H1 (cell line): ENCODE measurements around the gene ZNF680. TPM values are rescaled to one million over a fixed set of nuclear protein-coding genes. Genes with fewer than 3 reads are reported as not detected.

Source experiments
- CTCF ChIA-PET: fragments of 300-600 bp; sonication (Branson Sonifier 250); formaldehyde crosslinking; loops from one replicate; lab custom pipeline; 2021; ENCODE audit not compliant: partially characterized antibody; lab: Charles Lee
- POLR2A ChIA-PET: fragments of 300-600 bp; sonication (Branson Sonifier 250); formaldehyde crosslinking; loops from one replicate; lab custom pipeline; 2021; ENCODE audit warnings: inconsistent platforms; ENCODE audit not compliant: partially characterized antibody; lab: Charles Lee
- DNase-seq, 2 experiments: peaks; one replicate each; pipeline versions ENCODE4 v3.0.0 to v3.0.0-alpha.2; 2010 to 2022; ENCODE audit warnings: low spot score in 2 of 2, low read depth in 1 of 2, mixed read lengths in 1 of 2
- FAIRE-seq: peaks from 2 replicates; lab custom pipeline; 2011; peaks lifted over from hg19 to GRCh38; lab: Jason Lieb, UNC
- H2AFZ ChIP-seq: 2 replicates; pipeline ENCODE4 v1.8.1; 2012; ENCODE audit warnings: low read length, inconsistent platforms
- H2AK5ac ChIP-seq: 2 replicates; pipeline ENCODE4 v1.6.1; 2013; ENCODE audit warnings: low read depth, low read length
- H2BK120ac ChIP-seq: replicated peaks from 2 replicates; pipeline ENCODE3; 2013; ENCODE audit warnings: low read depth, low read length, inconsistent platforms
- H2BK12ac ChIP-seq: 2 replicates; pipeline ENCODE4 v1.6.1; 2013; ENCODE audit warnings: low read depth, low read length
- H2BK15ac ChIP-seq: 2 replicates; pipeline ENCODE4 v1.6.1; 2013; ENCODE audit warnings: low read length
- H2BK20ac ChIP-seq: 2 replicates; pipeline ENCODE4 v1.6.1; 2013; ENCODE audit warnings: low read length
- H2BK5ac ChIP-seq: 2 replicates; pipeline ENCODE4 v1.6.1; 2013; ENCODE audit warnings: low read depth, low read length
- H3K14ac ChIP-seq: 2 replicates; pipeline ENCODE4 v1.6.1; 2013; ENCODE audit warnings: inconsistent platforms; ENCODE audit not compliant: insufficient read length
- H3K18ac ChIP-seq: 2 replicates; pipeline ENCODE4 v1.6.1; 2013; ENCODE audit warnings: low read length; ENCODE audit errors: extremely low read depth
- H3K23ac ChIP-seq: 2 replicates; pipeline ENCODE4 v1.6.1; 2013; ENCODE audit warnings: inconsistent platforms; ENCODE audit not compliant: insufficient read length
- H3K23me2 ChIP-seq: 2 replicates; pipeline ENCODE4 v1.6.1; 2013; ENCODE audit warnings: low read depth, low read length
- H3K27ac ChIP-seq: 2 replicates; pipeline ENCODE4 v1.6.1; 2011; ENCODE audit warnings: low read depth, low read length, inconsistent platforms
- H3K27me3 ChIP-seq, 4 experiments: replicated peaks in 1 of 4; 1 replicate in 1 of 4; 2 replicates in 3 of 4; pipeline versions ENCODE4 v1.6.1 to v1.8.1; 2011 to 2013; ENCODE audit warnings: low read length in 3 of 4, mild to moderate bottlenecking in 3 of 4, inconsistent platforms in 2 of 4, mixed read lengths in 2 of 4, moderate library complexity in 1 of 4; ENCODE audit not compliant: control insufficient read depth in 3 of 4, insufficient read depth in 3 of 4; ENCODE audit errors: extremely low read depth in 1 of 4
- H3K36me3 ChIP-seq, 4 experiments: 2 replicates each; pipeline versions ENCODE4 v1.6.1 to v1.8.1; 2011 to 2013; ENCODE audit warnings: mild to moderate bottlenecking in 4 of 4, low read length in 3 of 4, moderate library complexity in 2 of 4, control low read depth in 1 of 4, inconsistent platforms in 1 of 4; ENCODE audit not compliant: insufficient read depth in 4 of 4, control insufficient read depth in 2 of 4
- H3K4ac ChIP-seq: replicated peaks from 2 replicates; pipeline ENCODE3; 2013; ENCODE audit warnings: low read length, low read depth, mixed read lengths, inconsistent platforms; ENCODE audit not compliant: insufficient read length
- H3K4me1 ChIP-seq, 4 experiments: replicated peaks in 1 of 4; 1 replicate in 1 of 4; 2 replicates in 3 of 4; pipeline versions ENCODE4 v1.6.1 to v1.8.1; 2011 to 2013; ENCODE audit warnings: low read length in 3 of 4, inconsistent platforms in 2 of 4, mixed read lengths in 1 of 4; ENCODE audit not compliant: insufficient read depth in 4 of 4, control insufficient read depth in 3 of 4
- H3K4me2 ChIP-seq, 2 experiments: 2 replicates each; pipeline versions ENCODE4 v1.6.1 to v1.8.1; 2011 to 2013; ENCODE audit warnings: low read depth in 2 of 2, low read length in 2 of 2, control low read depth in 1 of 2, inconsistent platforms in 1 of 2, mild to moderate bottlenecking in 1 of 2; ENCODE audit not compliant: insufficient read depth in 1 of 2
- H3K4me3 ChIP-seq, 4 experiments: fragments of 200-600, 300-600 bp in 1 of 4; sonication (generic), shearing (Covaris generic), sonication (Bioruptor Twin) in 1 of 4; 2 replicates each; pipeline versions ENCODE4 v1.5.1 to v1.8.1; 2011 to 2016; ENCODE audit warnings: low read length in 4 of 4, low read depth in 3 of 4, control low read depth in 2 of 4, inconsistent platforms in 2 of 4, mild to moderate bottlenecking in 2 of 4, mixed read lengths in 1 of 4, moderate library complexity in 1 of 4; ENCODE audit not compliant: insufficient read depth in 2 of 4; ENCODE audit errors: extremely low read depth in 1 of 4
- H3K56ac ChIP-seq: replicated peaks from 2 replicates; pipeline ENCODE3; 2013; ENCODE audit warnings: low read depth, mild to moderate bottlenecking, mixed read lengths, low read length, inconsistent platforms; ENCODE audit not compliant: insufficient read length
- H3K79me1 ChIP-seq: 2 replicates; pipeline ENCODE4 v1.6.1; 2013; ENCODE audit warnings: low read depth, low read length, control low read depth
- H3K79me2 ChIP-seq, 2 experiments: 2 replicates each; pipeline versions ENCODE4 v1.6.1 to v1.8.1; 2012 to 2013; ENCODE audit warnings: low read length in 2 of 2, mild to moderate bottlenecking in 2 of 2, inconsistent platforms in 1 of 2; ENCODE audit not compliant: insufficient read depth in 2 of 2, control insufficient read depth in 1 of 2
- H3K9ac ChIP-seq, 4 experiments: replicated peaks in 1 of 4; 1 replicate in 1 of 4; 2 replicates in 3 of 4; pipeline versions ENCODE4 v1.6.1 to v1.8.1; 2011 to 2013; ENCODE audit warnings: low read depth in 3 of 4, low read length in 3 of 4, control low read depth in 2 of 4, mild to moderate bottlenecking in 2 of 4, moderate library complexity in 2 of 4, inconsistent platforms in 1 of 4; ENCODE audit errors: extremely low read depth in 1 of 4
- H3K9me3 ChIP-seq, 2 experiments: 2 replicates each; pipeline versions ENCODE4 v1.6.1 to v1.8.1; 2012 to 2013; ENCODE audit warnings: mild to moderate bottlenecking in 2 of 2, moderate library complexity in 2 of 2, control low read depth in 1 of 2, inconsistent platforms in 1 of 2, low read depth in 1 of 2, low read length in 1 of 2, mixed read lengths in 1 of 2; ENCODE audit not compliant: insufficient read depth in 2 of 2
- H4K20me1 ChIP-seq, 2 experiments: replicated peaks in 1 of 2; 2 replicates each; pipeline versions ENCODE3 to v1.8.1; 2011 to 2013; ENCODE audit warnings: inconsistent platforms in 2 of 2, low read length in 2 of 2, mild to moderate bottlenecking in 1 of 2; ENCODE audit not compliant: insufficient read depth in 2 of 2, control insufficient read depth in 1 of 2
- H4K5ac ChIP-seq: 2 replicates; pipeline ENCODE4 v1.6.1; 2013; ENCODE audit warnings: low read length, low read depth, mixed read lengths, inconsistent platforms; ENCODE audit not compliant: insufficient read length
- H4K8ac ChIP-seq: 2 replicates; pipeline ENCODE4 v1.8.0; 2013; ENCODE audit warnings: mild to moderate bottlenecking, moderate library complexity, low read length, inconsistent platforms; ENCODE audit not compliant: insufficient read depth; ENCODE audit errors: extremely low read depth
- H4K91ac ChIP-seq: replicated peaks from 2 replicates; pipeline ENCODE3; 2013; ENCODE audit warnings: low read length, mixed read lengths, inconsistent platforms; ENCODE audit not compliant: insufficient read length
- ASH2L ChIP-seq: fragments of 200-600, 300-600 bp; sonication (generic); IDR thresholded peaks from one replicate; pipeline ENCODE4 v1.7.1; 2017; ENCODE audit warnings: low read length
- CBX5 ChIP-seq: fragments of 300-800, 300-1000 bp; sonication (generic); IDR thresholded peaks from 2 replicates; pipeline ENCODE4 v1.7.1; 2016; ENCODE audit warnings: antibody characterized with exemption, low read length, low read depth
- CHD2 ChIP-seq: IDR thresholded peaks from 2 replicates; pipeline ENCODE4 v1.6.1; 2012; ENCODE audit warnings: low read length, improper control_type of control experiment
- GABPA ChIP-seq: IDR thresholded peaks from 2 replicates; pipeline ENCODE4 v1.6.1; 2011; ENCODE audit warnings: mild to moderate bottlenecking, low read length, moderate library complexity, borderline replicate concordance; ENCODE audit not compliant: insufficient read depth
- JUND ChIP-seq: IDR thresholded peaks from 2 replicates; pipeline ENCODE4 v1.6.1; 2011; ENCODE audit warnings: mild to moderate bottlenecking, improper control_type of control experiment, low read length
- NANOG ChIP-seq: IDR thresholded peaks from 2 replicates; pipeline ENCODE4 v1.6.1; 2011; ENCODE audit warnings: low read length, low read depth, mild to moderate bottlenecking, inconsistent platforms; ENCODE audit not compliant: insufficient read depth, poor library complexity, severe bottlenecking
- RXRA ChIP-seq: IDR thresholded peaks from 2 replicates; pipeline ENCODE4 v1.6.1; 2011; ENCODE audit warnings: low read depth, mild to moderate bottlenecking, low read length, moderate library complexity; ENCODE audit not compliant: insufficient read depth
- SAP30 ChIP-seq: fragments of 300-600 bp; sonication (generic); IDR thresholded peaks from 2 replicates; pipeline ENCODE4 v1.7.1; 2012; ENCODE audit warnings: low read length, moderate library complexity, mild to moderate bottlenecking, inconsistent platforms; ENCODE audit not compliant: insufficient read depth, insufficient replicate concordance
- SUZ12 ChIP-seq: fragments of 200-600 bp; sonication (generic); IDR thresholded peaks from 2 replicates; pipeline ENCODE4 v1.6.1; 2012; ENCODE audit warnings: mild to moderate bottlenecking, inconsistent platforms, low read length, moderate library complexity, mixed read lengths
- USF2 ChIP-seq: IDR thresholded peaks from 2 replicates; pipeline ENCODE4 v1.6.1; 2011; ENCODE audit warnings: low read length, improper control_type of control experiment
- WGBS, 2 experiments: shearing (Covaris generic) in 1 of 2; methylation state at CpG; one replicate each; pipeline versions ENCODE4 v1.1.6 to v1.1.7; 2013 to 2015; ENCODE audit warnings: low lambda C conversion rate in 2 of 2, mixed read lengths in 2 of 2, inconsistent platforms in 1 of 2, low coverage in 1 of 2, missing lambda C conversion rate in 1 of 2; ENCODE audit not compliant: insufficient replicate concordance in 2 of 2, insufficient coverage in 1 of 2, insufficient read length in 1 of 2; ENCODE audit errors: extremely low coverage in 1 of 2, missing lambda C conversion rate in 1 of 2; 5-methylcytosine and 5-hydroxymethylcytosine counted together
- polyA plus RNA-seq, 7 experiments: library from polyadenylated mRNA; depleted of rRNA in 3 of 7; stranded (reverse) in 5 of 7; unstranded in 2 of 7; fragments of >200 nt in 5 of 7; fragments of 200-250 nt in 2 of 7; gene quantifications; 1 replicate in 5 of 7; 2 replicates in 1 of 7; 4 replicates in 1 of 7; pipeline versions ENCODE4 v1.2.1 to v1.2.3, GENCODE V29; 2011 to 2013; ENCODE audit warnings: missing spikeins in 2 of 7, mixed read lengths in 2 of 7
- total RNA-seq: library from RNA; stranded (reverse); fragmentation: NEBNext Ultra II Directional; extraction: Animal tissue kit (Norgen Biotek cat#: 25700); gene quantifications from 2 replicates; pipeline ENCODE4 v1.2.1, GENCODE V29; 2021

The ZNF680 gene
- total and polyA plus RNA-seq, 2 of the 8 experiments (the other 6 are each of a cell fraction or from before 2014, with no cell fraction given) = 15.3 TPM; not detected in 1

DNA sequence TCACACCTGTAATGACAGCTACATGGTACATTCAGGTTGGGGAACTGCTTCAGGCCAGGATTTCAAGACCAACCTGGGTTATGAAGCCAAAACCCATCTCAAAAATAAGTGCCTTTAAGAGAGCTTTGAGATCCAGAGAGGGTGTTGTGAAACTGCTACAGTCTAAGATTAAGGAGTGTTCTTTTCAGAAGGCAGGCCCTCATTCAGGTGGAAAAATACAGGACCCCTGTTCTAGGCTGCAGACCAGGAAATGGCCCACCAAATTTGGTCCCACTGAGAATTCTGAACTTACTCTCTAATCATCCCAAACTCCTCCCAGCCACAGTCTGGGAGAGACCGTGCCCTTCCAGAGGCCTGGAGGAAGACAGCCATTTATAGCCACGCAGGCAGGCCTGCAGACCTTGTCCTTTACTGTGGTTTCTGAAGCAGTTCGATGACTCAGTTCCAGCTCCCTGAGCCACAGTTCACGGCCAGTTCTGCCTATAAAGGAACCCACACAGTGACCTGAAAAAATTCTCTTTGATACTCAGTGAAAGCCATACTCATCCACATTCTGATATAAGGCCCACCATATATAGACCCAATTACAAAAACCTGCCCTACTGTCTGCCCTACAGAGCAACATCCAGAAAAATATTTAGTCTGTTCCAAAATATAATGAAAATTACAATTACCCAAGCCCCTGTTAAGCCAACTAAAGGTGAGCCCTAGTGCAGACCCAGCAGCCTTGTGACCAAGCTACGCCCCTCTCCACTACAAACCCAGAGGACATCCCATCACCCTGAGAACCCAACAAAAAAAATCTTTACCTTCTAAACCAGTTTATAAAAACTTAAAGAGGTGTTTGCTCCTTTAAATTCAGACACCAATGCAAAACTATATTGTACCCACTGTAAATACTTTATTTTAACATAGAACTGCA is 21.2 kb downstream of the ZNF680 start:
- no peak overlapping the region for H3K14ac ChIP-seq
- H2BK15ac ChIP-seq = no peak overlapping the region
- CTCF ChIA-PET = no interaction called here
- H3K23ac ChIP-seq = no peak overlapping the region
- H3K4me1 ChIP-seq = no peaks in the 10 kb centered on the region
- no peak overlapping the region for H3K18ac ChIP-seq
- no peak overlapping the region for H4K5ac ChIP-seq
- H3K23me2 ChIP-seq = no peaks in the 10 kb centered on the region
- H4K20me1 ChIP-seq = no peaks in the 10 kb centered on the region
- H3K9me3 ChIP-seq = peaks cover 46 to 58% of the 10 kb centered on the region in 2 experiments
- peaks cover 0 to 20% (median 0%) of the 10 kb centered on the region in 4 experiments; a peak in 1 of 8 replicates for H3K36me3 ChIP-seq
- peak overlapping the region; percentile 57; the same call in 1 of the 2 replicates for H4K8ac ChIP-seq
- no peak overlapping the region for H2BK120ac ChIP-seq
- H3K9ac ChIP-seq = no peak overlapping the region
- FAIRE-seq (no peak), DNase-seq (no peak)
- TF ChIP-seq SAP30 (no peak), SUZ12 (no peak), CBX5 (no peak), USF2 (no peak), JUND (no peak), NANOG (no peak), ASH2L (no peak), CHD2 (no peak), GABPA (no peak), RXRA (no peak)
- H3K27ac ChIP-seq = no peak overlapping the region
- no peak overlapping the region for H2BK5ac ChIP-seq
- H4K91ac ChIP-seq = no peak overlapping the region
- no peaks in the 10 kb centered on the region for H3K27me3 ChIP-seq
- H2BK20ac ChIP-seq = no peak overlapping the region
- H3K4me2 ChIP-seq = no peak overlapping the region
- H2BK12ac ChIP-seq = no peak overlapping the region
- 75% methylated on average over 5 of the region's 5 CpGs; no CpG with 5 or more reads in 1 of the 2 experiments for WGBS, 2 experiments
- POLR2A ChIA-PET = no interaction called here
- H3K56ac ChIP-seq = no peak overlapping the region
- H3K79me1 ChIP-seq = no peaks in the 10 kb centered on the region
- no peak overlapping the region for H2AK5ac ChIP-seq
- H2AFZ ChIP-seq = no peak overlapping the region
- H3K4me3 ChIP-seq = no peak overlapping the region
- no peak overlapping the region for H3K4ac ChIP-seq
- no peaks in the 10 kb centered on the region for H3K79me2 ChIP-seq
